ENCODE data around the gene KIF20B.

GRCh38 chr10:89668386-89669071, 32.9 kb upstream of the KIF20B start:
- TF ChIP-seq CTCF (IDR thresholded peaks at IDR 0.05) (no peak), REST (IDR thresholded peaks at IDR 0.05; ENCODE audit: insufficient read depth in 1 of 2, low read depth in 2 of 2, low read length in 1 of 2) (no peak), POLR2AphosphoS5 (IDR thresholded peaks at IDR 0.05; ENCODE audit: low read depth, low read length) (no peak), TCF7L2 (IDR thresholded peaks at IDR 0.05; ENCODE audit: low read depth, low read length) (no peak), SIN3A (IDR thresholded peaks at IDR 0.05; ENCODE audit: borderline replicate concordance, insufficient read depth, low read depth, low read length) (no peak)
